PC-9 (cell line): ENCODE measurements around the gene STARD13.

Experiments
- CTCF ChIP-seq: fragments of 200-600 bp; sonication (generic); conservative IDR thresholded peaks from 2 replicates; pipeline ENCODE4 v1.6.1; 2017; ENCODE audit warnings: mixed run types, antibody characterized with exemption, mild to moderate bottlenecking, moderate library complexity
- EZH2 ChIP-seq: fragments of 200-600 bp; sonication (generic); IDR thresholded peaks from 2 replicates; pipeline ENCODE4 v1.8.0; 2017; ENCODE audit warnings: antibody characterized with exemption, low read depth

- TF ChIP-seq CTCF (no peak), EZH2 (no peak)
Measured at GRCh38 chr13:33060815-33061214, 224.7 kb downstream of the STARD13 start.
